ENCODE data around the gene PASK. TPM values are rescaled to one million over a fixed set of nuclear protein-coding genes. Genes with fewer than 3 reads are reported as not detected.

Gene PASK
- total RNA-seq, 1 experiment from 2014 or later: 80.9 TPM

DNA sequence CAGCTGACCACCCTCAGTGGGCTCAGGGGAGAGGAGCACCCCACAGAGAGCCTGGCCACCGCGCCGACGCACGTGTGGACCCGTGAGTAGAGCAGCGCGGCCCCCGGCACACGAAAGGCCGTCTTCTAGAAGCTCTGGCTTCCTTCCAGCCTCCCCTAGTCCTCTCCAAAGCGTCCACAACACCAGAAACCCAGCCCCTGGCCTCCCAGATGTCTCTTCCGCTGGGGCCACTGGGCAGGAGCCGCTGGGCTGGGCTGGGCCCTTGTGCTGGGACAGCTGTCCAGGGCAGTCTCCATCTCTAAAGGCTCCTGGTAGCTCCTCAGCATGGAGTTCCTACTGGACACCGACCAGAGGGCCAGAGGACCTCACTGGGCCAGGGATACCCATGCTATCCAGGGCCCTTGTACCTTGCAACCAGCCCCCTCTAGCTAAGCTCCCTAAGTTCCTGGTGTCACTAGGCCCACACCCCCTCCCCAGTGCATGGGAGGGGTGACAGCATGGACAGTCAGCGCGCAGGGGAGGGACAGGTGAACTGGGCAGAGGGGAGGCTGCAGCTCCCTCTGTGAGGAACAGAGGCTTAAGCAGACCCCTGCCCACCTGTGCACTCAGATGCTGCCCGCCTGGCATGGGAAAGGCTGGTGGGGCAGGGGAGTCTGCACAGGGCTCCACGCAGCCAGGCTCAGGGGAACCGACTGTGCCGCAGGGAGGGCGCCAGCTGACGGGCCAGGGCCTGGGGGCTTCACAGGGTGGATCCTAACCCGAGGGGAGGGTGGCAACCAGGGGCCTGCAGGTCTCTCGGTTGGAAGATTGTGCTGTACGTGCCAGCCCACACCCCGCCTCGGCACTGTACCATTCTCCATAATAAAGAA, 80.1 kb downstream of the PASK start (continued):
- no peak for TF ChIP-seq ZNF121 (CRISPR knock-in tag; IDR thresholded peaks at IDR 0.05)
- no peak for TF ChIP-seq TP53 (CRISPR knock-in tag; IDR thresholded peaks at IDR 0.05)

- no peak overlapping the region for H3K4me3 Mint-ChIP-seq
- ChIA-PET POLR2A (no interaction called here), CTCF (interaction anchor here (1.5 to 3.3 kb wide), 2 partner anchors 10 to 24 kb away, joined by 3 to 20 read pairs; no protein-coding TSS in a partner anchor)
- TF ChIP-seq NFATC4 (CRISPR knock-in tag; IDR thresholded peaks at IDR 0.05): no peak
- TF ChIP-seq CBFB (CRISPR knock-in tag; IDR thresholded peaks at IDR 0.05; ENCODE audit: low read depth): no peak
- no peaks in the 10 kb centered on the region for H3K27me3 Mint-ChIP-seq (ENCODE audit: low read depth)
- no peaks in the 10 kb centered on the region for H3K4me1 Mint-ChIP-seq
- H3K36me3 Mint-ChIP-seq: no peaks in the 10 kb centered on the region
- no peaks in the 10 kb centered on the region for H3K9me3 Mint-ChIP-seq
- no peak overlapping the region for H3K27ac Mint-ChIP-seq
- DNase-seq (ENCODE audit: low spot score) (no peak), ATAC-seq (no peak)
These were observed 80.9 kb downstream of the PASK start for GRCh38 chr2:241068136-241068941.

- ATAC-seq (no peak), DNase-seq (ENCODE audit: low spot score) (no peak)
- no peaks in the 10 kb centered on the region for H3K4me1 Mint-ChIP-seq
- no peak overlapping the region for H3K4me3 Mint-ChIP-seq
- H3K9me3 Mint-ChIP-seq: no peaks in the 10 kb centered on the region
- ChIA-PET POLR2A (interaction anchor here (0.9 kb wide), 1 partner anchor 9 kb away, joined by 3 read pairs; no protein-coding TSS in a partner anchor), CTCF (interaction anchor here (0.7 to 3.3 kb wide), 9 partner anchors 10 to 216 kb away, joined by 3 to 20 read pairs (median 3); no protein-coding TSS in a partner anchor)
- TF ChIP-seq FOXK1 (CRISPR knock-in tag; IDR thresholded peaks at IDR 0.05): no peak
- H3K27me3 Mint-ChIP-seq (ENCODE audit: low read depth): no peaks in the 10 kb centered on the region
- H3K27ac Mint-ChIP-seq: no peak overlapping the region
- H3K36me3 Mint-ChIP-seq: no peaks in the 10 kb centered on the region
These were observed 81.7 kb downstream of the PASK start for GRCh38 chr2:241067501-241068135.

DNA sequence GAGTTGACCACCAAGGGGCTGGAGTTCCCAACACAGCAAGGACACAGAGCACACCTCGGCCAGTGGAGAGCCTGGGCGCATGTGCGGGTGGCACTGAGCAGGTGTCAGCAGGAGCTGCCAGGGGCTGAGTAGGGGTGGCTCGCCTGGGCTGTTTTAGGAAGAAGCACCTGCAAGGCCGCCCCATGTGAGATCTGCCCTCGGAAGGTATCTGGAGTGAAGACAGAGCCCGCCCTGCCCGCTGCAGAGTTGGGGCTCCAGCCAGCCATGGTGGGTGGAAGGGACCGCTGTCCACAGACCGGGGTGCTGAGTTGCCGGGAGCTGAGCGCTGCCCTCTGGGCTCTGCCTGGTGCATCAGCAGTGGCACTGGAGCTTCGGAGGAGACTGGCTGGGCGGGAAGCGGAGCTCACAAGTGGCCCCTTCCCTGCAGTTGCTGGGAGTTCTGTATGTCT, 82.4 kb downstream of the PASK start:
- CTCF ChIA-PET: interaction anchor here (0.7 to 3.3 kb wide), 10 partner anchors 11 to 216 kb away, joined by 3 to 20 read pairs (median 3); no protein-coding TSS in a partner anchor
- Mint-ChIP-seq H3K27me3 (ENCODE audit: low read depth) (no peaks in the 10 kb centered on the region), H3K4me1 (no peaks in the 10 kb centered on the region), H3K36me3 (no peaks in the 10 kb centered on the region), H3K4me3 (no peak overlapping the region), H3K9me3 (no peaks in the 10 kb centered on the region), H3K27ac (no peak overlapping the region)
- POLR2A ChIA-PET: interaction anchor here (0.9 kb wide), 1 partner anchor 8 kb away, joined by 3 read pairs; no protein-coding TSS in a partner anchor
- ATAC-seq (peak; percentile 65), DNase-seq (ENCODE audit: low spot score) (peak; percentile 74)
- TF ChIP-seq, protein P1, sequence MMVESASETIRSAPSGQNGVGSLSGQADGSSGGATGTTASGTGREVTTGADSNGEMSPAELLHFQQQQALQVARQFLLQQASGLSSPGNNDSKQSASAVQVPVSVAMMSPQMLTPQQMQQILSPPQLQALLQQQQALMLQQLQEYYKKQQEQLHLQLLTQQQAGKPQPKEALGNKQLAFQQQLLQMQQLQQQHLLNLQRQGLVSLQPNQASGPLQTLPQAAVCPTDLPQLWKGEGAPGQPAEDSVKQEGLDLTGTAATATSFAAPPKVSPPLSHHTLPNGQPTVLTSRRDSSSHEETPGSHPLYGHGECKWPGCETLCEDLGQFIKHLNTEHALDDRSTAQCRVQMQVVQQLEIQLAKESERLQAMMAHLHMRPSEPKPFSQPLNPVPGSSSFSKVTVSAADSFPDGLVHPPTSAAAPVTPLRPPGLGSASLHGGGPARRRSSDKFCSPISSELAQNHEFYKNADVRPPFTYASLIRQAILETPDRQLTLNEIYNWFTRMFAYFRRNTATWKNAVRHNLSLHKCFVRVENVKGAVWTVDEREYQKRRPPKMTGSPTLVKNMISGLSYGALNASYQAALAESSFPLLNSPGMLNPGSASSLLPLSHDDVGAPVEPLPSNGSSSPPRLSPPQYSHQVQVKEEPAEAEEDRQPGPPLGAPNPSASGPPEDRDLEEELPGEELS (CRISPR knock-in tag; IDR thresholded peaks at IDR 0.05): peak; percentile 88; the same call in 1 of the 2 replicates
- TF ChIP-seq, protein P2, sequence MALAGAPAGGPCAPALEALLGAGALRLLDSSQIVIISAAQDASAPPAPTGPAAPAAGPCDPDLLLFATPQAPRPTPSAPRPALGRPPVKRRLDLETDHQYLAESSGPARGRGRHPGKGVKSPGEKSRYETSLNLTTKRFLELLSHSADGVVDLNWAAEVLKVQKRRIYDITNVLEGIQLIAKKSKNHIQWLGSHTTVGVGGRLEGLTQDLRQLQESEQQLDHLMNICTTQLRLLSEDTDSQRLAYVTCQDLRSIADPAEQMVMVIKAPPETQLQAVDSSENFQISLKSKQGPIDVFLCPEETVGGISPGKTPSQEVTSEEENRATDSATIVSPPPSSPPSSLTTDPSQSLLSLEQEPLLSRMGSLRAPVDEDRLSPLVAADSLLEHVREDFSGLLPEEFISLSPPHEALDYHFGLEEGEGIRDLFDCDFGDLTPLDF (CRISPR knock-in tag; IDR thresholded peaks at IDR 0.05): no peak
- no peak for TF ChIP-seq ELF4 (CRISPR knock-in tag; IDR thresholded peaks at IDR 0.05; ENCODE audit: low read depth)
- no peak; the same call in 1 of the 2 replicates for TF ChIP-seq MAX (CRISPR knock-in tag; IDR thresholded peaks at IDR 0.05)
- TF ChIP-seq TEAD1 (CRISPR knock-in tag; IDR thresholded peaks at IDR 0.05): no peak
- TF ChIP-seq, protein P3, sequence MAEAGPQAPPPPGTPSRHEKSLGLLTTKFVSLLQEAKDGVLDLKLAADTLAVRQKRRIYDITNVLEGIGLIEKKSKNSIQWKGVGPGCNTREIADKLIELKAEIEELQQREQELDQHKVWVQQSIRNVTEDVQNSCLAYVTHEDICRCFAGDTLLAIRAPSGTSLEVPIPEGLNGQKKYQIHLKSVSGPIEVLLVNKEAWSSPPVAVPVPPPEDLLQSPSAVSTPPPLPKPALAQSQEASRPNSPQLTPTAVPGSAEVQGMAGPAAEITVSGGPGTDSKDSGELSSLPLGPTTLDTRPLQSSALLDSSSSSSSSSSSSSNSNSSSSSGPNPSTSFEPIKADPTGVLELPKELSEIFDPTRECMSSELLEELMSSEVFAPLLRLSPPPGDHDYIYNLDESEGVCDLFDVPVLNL (CRISPR knock-in tag; IDR thresholded peaks at IDR 0.05; ENCODE audit: borderline replicate concordance, low read depth): 0 out of 2 replicates have a peak, but pooled peaks have one; percentile 39
- no peak for TF ChIP-seq ZNF317 (CRISPR knock-in tag; IDR thresholded peaks at IDR 0.05; ENCODE audit: borderline replicate concordance, low read depth)
- no peak for TF ChIP-seq NR2C2 (CRISPR knock-in tag; IDR thresholded peaks at IDR 0.05)
- TF ChIP-seq ZNF281 (CRISPR knock-in tag; IDR thresholded peaks at IDR 0.05): no peak
- TF ChIP-seq ZNF138 (CRISPR knock-in tag; conservative IDR thresholded peaks at IDR 0.05): no peak
- TF ChIP-seq FOXP1 (CRISPR knock-in tag; IDR thresholded peaks at IDR 0.05; ENCODE audit: borderline replicate concordance): 0 out of 2 replicates have a peak, but pooled peaks have one; percentile 37
